ENCODE measurements around the gene ZMYND8.

Gene ZMYND8

GRCh38 chr20:47196091-47197081 lies 160.1 kb downstream of the ZMYND8 start (continued):
- no peak for TF ChIP-seq BCL6B (tag by site-specific recombination; IDR thresholded peaks at IDR 0.05)
- TF ChIP-seq KLF16 (tag by site-specific recombination; IDR thresholded peaks at IDR 0.05): no peak
- no peak for TF ChIP-seq ZNF626 (tag by site-specific recombination; IDR thresholded peaks at IDR 0.05)

GRCh38 chr20:47195573-47195972 lies 160.9 kb downstream of the ZMYND8 start:
- no peaks in the 10 kb centered on the region for H3K9me3 ChIP-seq (ENCODE audit: control insufficient read depth, insufficient read depth, low read depth, low read length)
- H3K36me3 ChIP-seq (ENCODE audit: control insufficient read depth in 2 of 2, insufficient read depth in 1 of 2, low read length in 2 of 2): no peaks in the 10 kb centered on the region
- no peak overlapping the region for H3K27ac ChIP-seq (ENCODE audit: extremely low read depth, low read depth, low read length)
- H3K4me1 ChIP-seq (ENCODE audit: control insufficient read depth, insufficient read depth, low read length): no peaks in the 10 kb centered on the region
- ChIA-PET POLR2A (no interaction called here), CTCF (interaction anchor here (0.6 to 1.4 kb wide), 4 partner anchors 11 to 931 kb away, joined by 3 to 5 read pairs (median 3); no protein-coding TSS in a partner anchor)
- H3K4me3 ChIP-seq (ENCODE audit: low read depth, low read length): no peak overlapping the region
- TF ChIP-seq ZNF335 (tag by site-specific recombination; conservative IDR thresholded peaks at IDR 0.05) (no peak), AEBP2 (tag by site-specific recombination; IDR thresholded peaks at IDR 0.05; ENCODE audit: borderline replicate concordance) (no peak)

GRCh38 chr20:47191956-47192355 lies 164.5 kb downstream of the ZMYND8 start:
- Histone ChIP-seq H3K4me3 (ENCODE audit: low read depth, low read length) (no peak overlapping the region), H3K27ac (ENCODE audit: extremely low read depth, low read depth, low read length) (no peak overlapping the region), H3K4me1 (ENCODE audit: control insufficient read depth, insufficient read depth, low read length) (no peaks in the 10 kb centered on the region), H3K36me3 (ENCODE audit: control insufficient read depth in 2 of 2, insufficient read depth in 1 of 2, low read length in 2 of 2) (no peaks in the 10 kb centered on the region), H3K9me3 (ENCODE audit: control insufficient read depth, insufficient read depth, low read depth, low read length) (no peaks in the 10 kb centered on the region)
- CTCF ChIA-PET: interaction anchor here (1.2 kb wide), 1 partner anchor 81 kb away, joined by 3 read pairs; no protein-coding TSS in a partner anchor
- POLR2A ChIA-PET: interaction anchor here (0.6 kb wide), 1 partner anchor 321 kb away, joined by 3 read pairs; no protein-coding TSS in a partner anchor
- TF ChIP-seq YY2 (tag by site-specific recombination; IDR thresholded peaks at IDR 0.05) (no peak), ZSCAN4 (tag by site-specific recombination; IDR thresholded peaks at IDR 0.05) (no peak), BCL6B (tag by site-specific recombination; IDR thresholded peaks at IDR 0.05) (no peak), ZNF560 (tag by site-specific recombination; IDR thresholded peaks at IDR 0.05; ENCODE audit: borderline replicate concordance) (no peak), MYNN (tag by site-specific recombination; IDR thresholded peaks at IDR 0.05; ENCODE audit: borderline replicate concordance) (no peak), SCRT1 (tag by site-specific recombination; IDR thresholded peaks at IDR 0.05; ENCODE audit: borderline replicate concordance) (no peak), OVOL3 (tag by site-specific recombination; IDR thresholded peaks at IDR 0.05) (no peak), SALL2 (tag by site-specific recombination; IDR thresholded peaks at IDR 0.05; ENCODE audit: borderline replicate concordance) (no peak), TRIM28 (IDR thresholded peaks at IDR 0.05; ENCODE audit: borderline replicate concordance, low read length) (no peak), ZBTB48 (tag by site-specific recombination; IDR thresholded peaks at IDR 0.05) (no peak), ZNF580 (tag by site-specific recombination; IDR thresholded peaks at IDR 0.05) (no peak), ZFP69B (tag by site-specific recombination; IDR thresholded peaks at IDR 0.05) (no peak), ELK4 (IDR thresholded peaks at IDR 0.05; ENCODE audit: borderline replicate concordance, low read depth, low read length) (no peak)

Data from HEK293 (cell line).